ENCODE measurements around the gene TSC22D2.

DNA sequence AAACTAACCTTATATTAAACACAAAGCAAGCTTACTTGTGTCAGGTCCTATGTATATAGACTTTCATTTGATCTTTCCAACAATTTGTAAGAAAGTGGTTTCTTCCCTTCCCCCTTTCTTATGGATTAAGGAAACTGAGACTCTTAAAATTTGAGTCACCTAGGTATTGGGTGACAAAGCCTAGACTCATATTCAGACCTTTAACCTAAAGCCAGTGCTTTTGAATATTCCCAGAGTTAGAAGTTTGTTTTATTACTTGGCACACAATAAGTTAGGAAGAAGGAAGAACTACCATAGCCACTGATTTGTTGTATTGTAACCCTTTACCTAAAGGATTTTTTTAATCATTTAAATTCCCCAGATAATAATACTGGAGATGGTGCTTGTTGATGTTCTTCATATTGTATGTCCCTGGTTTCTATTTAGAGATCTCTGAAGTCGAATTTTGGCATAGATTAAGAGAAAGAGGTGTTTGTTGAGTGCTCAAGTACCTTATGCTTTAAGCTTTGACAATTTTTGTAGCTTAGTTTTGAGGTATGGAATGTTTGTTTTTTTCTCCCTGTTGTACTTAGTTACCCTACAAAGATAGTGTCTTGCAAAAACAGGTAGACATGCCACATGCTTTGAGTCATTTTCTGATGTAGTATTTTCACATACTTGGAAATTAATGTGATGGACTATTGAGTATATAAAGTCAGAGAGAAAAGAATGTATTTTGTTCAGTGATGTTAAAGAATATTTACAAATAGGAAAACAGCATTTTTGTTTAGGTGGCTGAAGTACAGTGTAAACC, 11.2 kb downstream of the TSC22D2 start:
- TF ChIP-seq, protein P1, sequence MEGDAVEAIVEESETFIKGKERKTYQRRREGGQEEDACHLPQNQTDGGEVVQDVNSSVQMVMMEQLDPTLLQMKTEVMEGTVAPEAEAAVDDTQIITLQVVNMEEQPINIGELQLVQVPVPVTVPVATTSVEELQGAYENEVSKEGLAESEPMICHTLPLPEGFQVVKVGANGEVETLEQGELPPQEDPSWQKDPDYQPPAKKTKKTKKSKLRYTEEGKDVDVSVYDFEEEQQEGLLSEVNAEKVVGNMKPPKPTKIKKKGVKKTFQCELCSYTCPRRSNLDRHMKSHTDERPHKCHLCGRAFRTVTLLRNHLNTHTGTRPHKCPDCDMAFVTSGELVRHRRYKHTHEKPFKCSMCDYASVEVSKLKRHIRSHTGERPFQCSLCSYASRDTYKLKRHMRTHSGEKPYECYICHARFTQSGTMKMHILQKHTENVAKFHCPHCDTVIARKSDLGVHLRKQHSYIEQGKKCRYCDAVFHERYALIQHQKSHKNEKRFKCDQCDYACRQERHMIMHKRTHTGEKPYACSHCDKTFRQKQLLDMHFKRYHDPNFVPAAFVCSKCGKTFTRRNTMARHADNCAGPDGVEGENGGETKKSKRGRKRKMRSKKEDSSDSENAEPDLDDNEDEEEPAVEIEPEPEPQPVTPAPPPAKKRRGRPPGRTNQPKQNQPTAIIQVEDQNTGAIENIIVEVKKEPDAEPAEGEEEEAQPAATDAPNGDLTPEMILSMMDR (conservative IDR thresholded peaks at IDR 0.05) = no peak
- no peak for TF ChIP-seq ZFX (IDR thresholded peaks at IDR 0.05)
